ENCODE results near the gene DIPK1B.

Gene DIPK1B

DNA sequence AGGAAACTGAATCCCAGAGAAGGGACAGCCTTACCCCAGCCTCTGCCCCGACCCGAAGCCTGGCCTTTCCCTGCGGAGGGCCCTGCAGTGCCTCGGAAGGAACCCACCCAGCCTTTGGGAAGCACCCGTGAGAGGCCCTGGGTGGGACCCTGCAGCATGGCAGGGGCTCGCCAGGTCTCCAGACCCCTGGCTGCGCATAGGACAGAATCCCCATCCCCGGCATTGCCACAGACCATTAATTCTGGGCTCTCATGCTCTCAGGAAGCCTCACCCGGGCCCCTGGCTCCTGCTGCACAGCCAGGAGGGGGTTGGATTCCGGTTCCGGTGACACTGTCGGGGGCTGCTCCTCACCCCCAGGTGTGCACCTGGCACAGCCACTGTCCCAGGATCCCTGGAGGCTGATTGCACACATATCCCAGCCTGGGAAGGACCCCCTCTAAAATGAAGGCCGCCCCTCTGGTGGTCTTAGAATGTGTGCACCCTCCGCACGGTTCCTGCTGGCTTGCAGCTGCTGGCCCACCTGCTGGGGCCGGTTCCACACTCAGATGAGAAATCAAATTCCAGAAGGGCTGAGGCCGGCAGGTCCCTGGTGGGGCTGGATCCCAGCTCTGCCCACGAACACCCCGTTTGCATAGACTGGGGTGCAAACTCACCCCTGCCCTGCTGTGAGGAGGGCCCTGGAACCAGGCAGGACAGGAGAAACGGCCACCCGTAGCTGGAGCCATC, 45.0 kb upstream of the DIPK1B start:
- no peak for DNase-seq (ENCODE audit: low spot score)
- Histone ChIP-seq H3K18ac (ENCODE audit: low read length) (peak overlapping the region; percentile 85), H2BK12ac (ENCODE audit: low read length) (no peak overlapping the region), H3K9me3 (replicated peaks in 1 of 2; ENCODE audit: control insufficient read depth in 2 of 2, insufficient read depth in 1 of 2, low read depth in 1 of 2, low read length in 2 of 2) (no peaks in the 10 kb centered on the region), H3K36me3 (replicated peaks in 1 of 2; ENCODE audit: control insufficient read depth in 2 of 2, insufficient read depth in 2 of 2, low read length in 2 of 2) (no peaks in the 10 kb centered on the region), H4K8ac (ENCODE audit: low read depth, low read length) (peak overlapping the region; percentile 17), H3K4me1 (ENCODE audit: control insufficient read depth in 2 of 2, insufficient read depth in 1 of 2, low read depth in 1 of 2, low read length in 2 of 2) (peaks cover 16 to 32% of the 10 kb centered on the region in 2 donors), H3K9ac (ENCODE audit: low read depth, low read length, poor library complexity) (no peak overlapping the region), H3K4me3 (ENCODE audit: low read length in 2 of 2) (no peak overlapping the region), H3K4ac (ENCODE audit: low read length) (no peak overlapping the region), H3K27me3 (ENCODE audit: control insufficient read depth in 3 of 3, insufficient read depth in 3 of 3, low read depth in 1 of 3, low read length in 3 of 3) (peaks cover 0 to 18% (median 0%) of the 10 kb centered on the region in 3 experiments), H2BK120ac (ENCODE audit: low read depth, low read length) (no peak overlapping the region), H3K4me2 (ENCODE audit: insufficient read depth, low read length, poor library complexity, severe bottlenecking) (no peak overlapping the region), H2AFZ (ENCODE audit: low read length) (no peak overlapping the region), H2BK15ac (ENCODE audit: low read length) (peak overlapping the region; percentile 37), H3K14ac (ENCODE audit: low read length) (peak overlapping the region; percentile 17), H2BK5ac (ENCODE audit: low read length) (peak overlapping the region; percentile 90), H2AK5ac (ENCODE audit: low read depth, low read length) (peak overlapping the region; percentile 48), H3K27ac (replicated peaks; ENCODE audit: low read length) (no peak overlapping the region), H4K91ac (ENCODE audit: low read depth, low read length, poor library complexity) (no peak overlapping the region), H3K79me1 (ENCODE audit: low read depth, low read length) (peaks cover 2% of the 10 kb centered on the region), H3K23ac (ENCODE audit: low read depth, low read length, poor library complexity) (no peak overlapping the region)
- no CpG with 5 or more reads among the region's 21 CpGs for WGBS, 2 donors (ENCODE audit: extremely low coverage in 2 of 2, insufficient read length in 2 of 2, insufficient replicate concordance in 1 of 2)

DNA sequence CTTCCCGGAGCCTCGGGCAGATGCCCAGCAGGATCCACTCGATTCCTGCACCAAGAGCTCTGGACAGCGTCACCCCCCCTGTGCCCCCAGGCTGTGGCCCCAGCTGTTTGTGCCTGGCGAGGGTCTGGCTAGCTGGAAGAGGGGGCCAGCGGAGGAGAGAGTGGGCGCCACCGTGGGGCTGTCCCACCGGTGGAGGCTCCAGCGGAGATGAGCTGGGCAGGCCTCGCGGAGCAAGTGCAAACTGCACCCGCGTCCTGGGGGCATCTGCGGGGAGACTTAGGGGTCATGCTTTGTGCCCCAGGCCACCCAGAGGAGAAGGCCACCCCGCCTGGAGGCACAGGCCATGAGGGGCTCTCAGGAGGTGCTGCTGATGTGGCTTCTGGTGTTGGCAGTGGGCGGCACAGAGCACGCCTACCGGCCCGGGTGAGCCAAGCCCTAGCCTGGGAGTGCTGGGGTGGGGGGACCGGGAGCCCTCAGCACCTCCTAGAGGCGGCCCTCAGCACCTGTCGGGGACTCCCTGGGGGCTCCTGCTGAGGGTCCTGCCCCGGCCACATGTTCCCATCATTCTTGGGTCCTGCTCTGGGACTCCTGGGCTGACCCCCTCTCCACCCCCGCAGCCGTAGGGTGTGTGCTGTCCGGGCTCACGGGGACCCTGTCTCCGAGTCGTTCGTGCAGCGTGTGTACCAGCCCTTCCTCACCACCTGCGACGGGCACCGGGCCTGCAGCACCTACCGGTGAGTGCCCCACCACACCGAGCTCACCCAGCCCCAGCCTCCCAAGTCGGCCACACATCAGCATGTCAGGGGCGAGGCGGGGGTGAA, 44.2 kb upstream of the DIPK1B start:
- H3K9me3 ChIP-seq (replicated peaks in 1 of 2; ENCODE audit: control insufficient read depth in 2 of 2, insufficient read depth in 1 of 2, low read depth in 1 of 2, low read length in 2 of 2) = no peaks in the 10 kb centered on the region
- H2AK5ac ChIP-seq (ENCODE audit: low read depth, low read length) = peak overlapping the region; percentile 48
- H3K79me1 ChIP-seq (ENCODE audit: low read depth, low read length) = peaks cover 2% of the 10 kb centered on the region
- no peak overlapping the region for H2BK5ac ChIP-seq (ENCODE audit: low read length)
- H3K4me2 ChIP-seq (ENCODE audit: insufficient read depth, low read length, poor library complexity, severe bottlenecking) = no peak overlapping the region
- peak overlapping the region; percentile 25 for H3K23ac ChIP-seq (ENCODE audit: low read depth, low read length, poor library complexity)
- H2BK15ac ChIP-seq (ENCODE audit: low read length) = peak overlapping the region; percentile 58
- H2BK12ac ChIP-seq (ENCODE audit: low read length) = peak overlapping the region; percentile 84
- no peak overlapping the region for H3K4ac ChIP-seq (ENCODE audit: low read length)
- H3K9ac ChIP-seq (ENCODE audit: low read depth, low read length, poor library complexity) = peak overlapping the region; percentile 44
- peaks cover 13 to 26% of the 10 kb centered on the region in 2 donors for H3K4me1 ChIP-seq (ENCODE audit: control insufficient read depth in 2 of 2, insufficient read depth in 1 of 2, low read depth in 1 of 2, low read length in 2 of 2)
- no peak overlapping the region for H2BK120ac ChIP-seq (ENCODE audit: low read depth, low read length)
- H3K4me3 ChIP-seq (ENCODE audit: low read length in 2 of 2) = no peak overlapping the region
- no peak overlapping the region for H4K8ac ChIP-seq (ENCODE audit: low read depth, low read length)
- H2AFZ ChIP-seq (ENCODE audit: low read length) = no peak overlapping the region
- H3K27ac ChIP-seq (replicated peaks; ENCODE audit: low read length) = no peak overlapping the region
- H3K18ac ChIP-seq (ENCODE audit: low read length) = peak overlapping the region; percentile 76
- DNase-seq (ENCODE audit: low spot score) = no peak
- no peak overlapping the region for H4K91ac ChIP-seq (ENCODE audit: low read depth, low read length, poor library complexity)
- WGBS, 2 donors (ENCODE audit: extremely low coverage in 2 of 2, insufficient read length in 2 of 2, insufficient replicate concordance in 1 of 2) = no CpG with 5 or more reads among the region's 40 CpGs
- H3K27me3 ChIP-seq (ENCODE audit: control insufficient read depth in 3 of 3, insufficient read depth in 3 of 3, low read depth in 1 of 3, low read length in 3 of 3) = peaks cover 0 to 16% (median 0%) of the 10 kb centered on the region in 3 experiments
- H3K14ac ChIP-seq (ENCODE audit: low read length) = no peak overlapping the region
- no peaks in the 10 kb centered on the region for H3K36me3 ChIP-seq (replicated peaks in 1 of 2; ENCODE audit: control insufficient read depth in 2 of 2, insufficient read depth in 2 of 2, low read length in 2 of 2)

DNA sequence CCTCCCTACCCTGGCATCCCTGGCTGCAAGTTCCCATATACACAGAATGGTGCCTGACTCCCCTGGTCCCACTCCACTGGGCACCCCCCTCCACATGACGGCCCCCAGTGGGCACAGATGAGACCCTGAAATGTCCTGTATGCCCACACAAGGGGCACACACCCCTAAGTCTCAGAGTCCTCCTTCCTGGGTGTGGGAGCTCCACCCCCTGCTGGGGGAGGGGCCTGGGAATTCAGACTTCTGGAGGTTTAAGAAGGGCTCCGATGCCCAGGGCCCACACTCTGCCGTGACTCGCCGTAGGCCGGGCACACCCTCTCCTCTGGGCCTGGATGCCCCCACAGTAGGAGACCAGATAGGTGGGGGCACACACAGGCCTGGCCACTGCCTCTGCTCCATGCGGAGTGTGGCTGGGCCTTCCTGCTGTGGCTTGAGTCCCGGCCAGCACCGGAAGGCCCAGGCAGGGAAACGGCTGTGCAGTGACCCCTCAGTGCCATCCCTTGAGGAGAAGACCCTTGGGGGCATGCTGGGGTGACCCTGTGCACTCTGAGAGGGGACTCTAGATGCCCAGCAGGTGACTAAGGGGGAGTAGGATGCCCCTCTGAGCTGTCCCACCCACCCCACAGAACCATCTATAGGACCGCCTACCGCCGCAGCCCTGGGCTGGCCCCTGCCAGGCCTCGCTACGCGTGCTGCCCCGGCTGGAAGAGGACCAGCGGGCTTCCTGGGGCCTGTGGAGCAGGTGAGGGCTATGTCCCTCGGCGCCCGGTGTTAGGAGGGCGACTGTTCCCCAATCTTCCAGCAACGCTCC, 43.2 kb upstream of the DIPK1B start:
- H2BK120ac ChIP-seq (ENCODE audit: low read depth, low read length) = no peak overlapping the region
- no peak overlapping the region for H4K8ac ChIP-seq (ENCODE audit: low read depth, low read length)
- H4K91ac ChIP-seq (ENCODE audit: low read depth, low read length, poor library complexity) = no peak overlapping the region
- no peak overlapping the region for H2BK5ac ChIP-seq (ENCODE audit: low read length)
- DNase-seq (ENCODE audit: low spot score) = no peak
- no peak overlapping the region for H3K14ac ChIP-seq (ENCODE audit: low read length)
- H3K4ac ChIP-seq (ENCODE audit: low read length) = no peak overlapping the region
- peak overlapping the region; percentile 60 for H3K9ac ChIP-seq (ENCODE audit: low read depth, low read length, poor library complexity)
- peak overlapping the region; percentile 30 for H2BK12ac ChIP-seq (ENCODE audit: low read length)
- peak overlapping the region; percentile 19 for H3K18ac ChIP-seq (ENCODE audit: low read length)
- WGBS, 2 donors (ENCODE audit: extremely low coverage in 2 of 2, insufficient read length in 2 of 2, insufficient replicate concordance in 1 of 2) = no CpG with 5 or more reads among the region's 23 CpGs
- H3K79me1 ChIP-seq (ENCODE audit: low read depth, low read length) = peaks cover 2% of the 10 kb centered on the region
- H3K23ac ChIP-seq (ENCODE audit: low read depth, low read length, poor library complexity) = peak overlapping the region; percentile 73
- H3K27me3 ChIP-seq (ENCODE audit: control insufficient read depth in 3 of 3, insufficient read depth in 3 of 3, low read depth in 1 of 3, low read length in 3 of 3) = peaks cover 0 to 12% (median 0%) of the 10 kb centered on the region in 3 experiments
- H3K36me3 ChIP-seq (replicated peaks in 1 of 2; ENCODE audit: control insufficient read depth in 2 of 2, insufficient read depth in 2 of 2, low read length in 2 of 2) = no peaks in the 10 kb centered on the region
- no peak overlapping the region for H3K4me3 ChIP-seq (ENCODE audit: low read length in 2 of 2)
- H3K4me2 ChIP-seq (ENCODE audit: insufficient read depth, low read length, poor library complexity, severe bottlenecking) = no peak overlapping the region
- H2AK5ac ChIP-seq (ENCODE audit: low read depth, low read length) = peak overlapping the region; percentile 81
- peak overlapping the region; percentile 10 for H2BK15ac ChIP-seq (ENCODE audit: low read length)
- H3K4me1 ChIP-seq (ENCODE audit: control insufficient read depth in 2 of 2, insufficient read depth in 1 of 2, low read depth in 1 of 2, low read length in 2 of 2) = peaks cover 11 to 19% of the 10 kb centered on the region in 2 donors
- no peaks in the 10 kb centered on the region for H3K9me3 ChIP-seq (replicated peaks in 1 of 2; ENCODE audit: control insufficient read depth in 2 of 2, insufficient read depth in 1 of 2, low read depth in 1 of 2, low read length in 2 of 2)
- no peak overlapping the region for H2AFZ ChIP-seq (ENCODE audit: low read length)
- H3K27ac ChIP-seq (replicated peaks; ENCODE audit: low read length) = no peak overlapping the region
